GM21423 (cell line): ENCODE measurements around the gene ILKAP.

ENCODE experiments used
- ATAC-seq: cut with Tn5 transposase; IDR thresholded peaks from one replicate; pipeline ENCODE4 v1.9.1; 2021; ENCODE audit warnings: mild to moderate bottlenecking, moderate library complexity; ENCODE audit not compliant: unreplicated experiment

The ILKAP gene

DNA sequence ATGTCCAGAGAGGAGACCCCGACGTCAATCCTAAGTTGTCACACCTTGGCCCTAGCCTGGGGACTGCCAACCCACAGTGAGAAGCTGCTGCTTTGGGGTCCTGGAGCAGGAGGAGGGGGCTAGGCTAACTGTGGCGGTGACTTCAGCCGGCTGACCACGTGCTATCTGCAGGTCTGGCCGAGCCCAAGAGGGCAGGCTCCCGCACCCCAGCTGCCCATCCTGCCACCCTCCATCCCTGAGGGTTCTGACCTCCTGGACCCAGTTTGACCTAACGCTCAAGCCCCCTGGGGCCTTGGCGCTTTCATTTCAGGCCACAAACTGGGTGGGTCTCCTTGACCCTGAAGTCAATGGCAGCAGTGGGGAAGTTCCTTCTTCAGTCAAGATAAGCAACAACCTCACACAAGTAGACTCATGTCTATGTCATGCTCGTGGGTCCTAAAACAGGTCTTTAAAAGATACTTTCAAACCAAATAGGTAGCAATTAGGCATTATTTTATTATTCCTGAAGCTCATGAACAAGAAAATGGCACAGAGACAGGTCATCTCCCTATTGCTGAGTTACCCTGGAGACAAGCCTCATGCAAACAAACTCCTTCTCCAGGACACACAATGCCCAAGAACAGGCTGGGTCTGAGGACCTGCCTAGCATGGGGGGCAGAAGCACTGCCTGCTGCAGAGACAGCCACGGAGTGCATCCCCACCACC is 34.1 kb upstream of the ILKAP start:
- ATAC-seq, result no peak

DNA sequence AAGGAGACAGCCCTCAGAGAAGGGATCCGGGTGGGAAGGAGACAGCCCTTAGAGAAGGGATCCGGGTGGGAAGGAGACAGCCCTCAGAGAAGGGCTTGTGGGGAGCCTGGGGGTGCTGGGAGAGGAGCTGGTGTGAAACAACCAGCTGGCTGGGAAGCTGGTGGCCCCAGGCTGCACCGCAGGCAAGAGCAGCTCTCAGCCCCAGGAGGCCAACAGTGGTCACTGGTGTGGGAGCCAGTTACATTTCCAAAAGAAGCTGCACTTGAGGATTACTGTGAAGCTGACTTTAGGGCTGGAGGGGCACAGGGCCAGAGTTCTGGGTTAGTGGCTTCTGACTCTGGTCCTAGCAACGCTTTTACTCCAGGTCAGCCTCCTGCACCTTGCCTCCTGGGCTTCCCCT is 33.1 kb upstream of the ILKAP start:
- ATAC-seq, result no peak

DNA sequence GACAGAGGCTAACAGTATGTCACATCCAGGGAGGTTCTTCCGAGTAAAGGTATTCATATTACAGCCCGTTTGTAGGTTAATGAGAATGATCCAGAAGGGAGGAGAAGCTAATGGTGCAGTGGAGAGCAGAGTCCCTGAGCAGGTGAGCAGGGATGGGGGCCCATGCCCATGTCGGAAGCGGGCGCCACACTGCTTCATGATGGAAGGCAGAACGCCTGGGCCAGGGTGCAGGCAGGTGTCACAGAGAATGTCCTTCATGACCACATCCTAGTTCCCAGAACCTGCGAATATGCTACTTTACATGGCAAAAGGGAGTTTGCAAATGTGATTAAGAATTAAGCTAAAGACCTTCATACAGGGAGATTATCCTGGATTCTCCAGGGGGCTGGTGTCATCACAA is 32.4 kb upstream of the ILKAP start:
- no peak for ATAC-seq

DNA sequence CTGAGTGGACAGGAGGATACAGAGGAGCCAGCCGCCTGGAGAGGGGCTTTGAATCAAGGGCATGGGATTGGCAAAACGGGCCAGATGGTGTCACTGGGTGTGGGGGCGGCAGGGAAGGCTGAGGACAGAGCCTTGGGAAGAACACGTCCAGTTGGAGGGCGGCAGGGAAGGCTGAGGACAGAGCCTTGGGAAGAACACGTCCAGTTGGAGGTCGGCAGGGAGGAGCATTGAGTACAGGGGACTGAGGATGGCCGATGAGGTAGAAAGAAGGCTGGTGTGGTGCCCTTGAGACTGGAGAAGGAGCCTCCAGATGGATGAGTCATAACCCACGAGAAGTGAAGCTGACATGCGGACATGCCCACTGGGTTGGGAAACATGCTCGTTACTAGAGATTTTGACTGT is 31.8 kb upstream of the ILKAP start:
- no peak for ATAC-seq

DNA sequence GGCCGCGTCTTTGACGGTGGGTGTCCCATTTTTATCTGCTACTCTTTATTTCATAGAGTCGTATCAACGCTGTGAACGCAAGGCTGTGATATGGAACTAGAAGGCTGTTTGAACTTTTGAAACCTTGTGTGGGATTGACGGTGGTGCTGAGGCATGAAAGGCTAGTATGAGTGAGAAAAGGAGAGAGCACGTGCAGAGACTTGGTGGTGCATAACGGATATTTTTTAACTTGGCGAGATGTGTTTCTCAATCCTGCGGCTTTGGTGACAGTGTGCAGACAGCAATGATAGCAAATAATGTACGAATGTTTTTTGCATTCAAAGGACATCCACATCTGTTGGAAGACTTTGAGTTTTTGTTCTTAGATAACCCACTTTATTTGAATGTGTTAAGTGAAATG is 30.1 kb upstream of the ILKAP start:
- ATAC-seq, result no peak

DNA sequence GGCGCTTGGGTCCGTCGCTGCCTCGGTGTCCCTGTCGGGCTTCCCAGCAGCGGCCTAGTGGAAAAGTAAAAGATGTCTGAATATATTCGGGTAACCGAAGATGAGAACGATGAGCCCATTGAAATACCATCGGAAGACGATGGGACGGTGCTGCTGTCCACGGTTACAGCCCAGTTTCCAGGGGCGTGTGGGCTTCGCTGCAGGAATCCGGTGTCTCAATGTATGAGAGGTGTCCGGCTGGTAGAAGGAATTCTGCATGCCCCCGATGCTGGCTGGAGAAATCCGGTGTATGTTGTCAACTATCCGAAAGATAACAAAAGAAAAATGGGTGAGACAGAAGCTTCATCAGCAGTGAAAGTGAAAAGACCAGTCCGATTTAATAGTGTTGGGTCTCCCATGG is 28.3 kb upstream of the ILKAP start:
- ATAC-seq, result no peak

DNA sequence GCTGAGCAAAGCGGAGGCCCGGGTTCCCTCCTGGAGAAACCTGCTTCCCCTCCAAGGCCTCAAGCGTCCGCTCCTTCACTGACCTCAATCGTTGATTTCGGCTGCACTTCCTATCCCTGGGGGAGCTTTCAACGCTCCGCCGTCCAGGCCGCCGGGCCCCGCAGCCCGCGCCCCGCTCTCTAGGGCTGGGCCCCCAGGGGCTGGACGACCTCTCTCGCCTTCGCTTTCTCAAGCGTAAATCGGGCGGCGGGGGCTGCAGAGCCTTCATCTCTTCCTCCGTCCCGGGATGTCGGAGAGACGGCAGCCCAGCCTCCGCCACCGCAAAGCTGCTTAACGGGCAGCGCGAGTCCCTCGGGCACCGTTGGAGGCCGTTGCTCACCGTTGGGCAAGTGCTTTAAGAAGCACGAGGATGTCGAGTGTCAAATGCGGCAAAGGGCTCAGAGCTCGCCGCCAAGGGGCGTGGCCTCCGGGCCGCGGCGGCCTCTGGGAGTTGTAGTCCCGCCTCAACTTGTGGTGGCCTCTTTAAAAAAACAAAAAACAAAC is 27.8 kb upstream of the ILKAP start:
- ATAC-seq, result no peak

DNA sequence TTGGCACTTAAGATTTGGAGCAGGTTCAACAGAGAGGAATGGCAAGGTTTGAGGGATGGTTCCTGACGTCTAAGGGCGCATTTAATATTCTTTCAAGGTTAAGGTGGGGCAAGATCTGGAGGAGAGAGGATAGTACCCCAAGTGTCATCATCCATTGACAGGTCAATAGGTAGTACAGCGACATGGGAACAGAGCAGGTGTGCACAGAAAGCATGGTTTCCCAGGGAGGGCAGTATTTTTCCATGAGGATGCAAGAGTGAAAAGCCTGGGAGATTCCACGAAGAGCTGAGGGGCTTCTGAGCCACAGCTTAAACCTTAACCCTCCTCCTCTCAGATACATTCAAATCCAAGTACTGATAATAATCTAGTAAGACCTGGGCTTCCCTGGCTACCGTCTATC is 27.2 kb upstream of the ILKAP start:
- ATAC-seq, result no peak

DNA sequence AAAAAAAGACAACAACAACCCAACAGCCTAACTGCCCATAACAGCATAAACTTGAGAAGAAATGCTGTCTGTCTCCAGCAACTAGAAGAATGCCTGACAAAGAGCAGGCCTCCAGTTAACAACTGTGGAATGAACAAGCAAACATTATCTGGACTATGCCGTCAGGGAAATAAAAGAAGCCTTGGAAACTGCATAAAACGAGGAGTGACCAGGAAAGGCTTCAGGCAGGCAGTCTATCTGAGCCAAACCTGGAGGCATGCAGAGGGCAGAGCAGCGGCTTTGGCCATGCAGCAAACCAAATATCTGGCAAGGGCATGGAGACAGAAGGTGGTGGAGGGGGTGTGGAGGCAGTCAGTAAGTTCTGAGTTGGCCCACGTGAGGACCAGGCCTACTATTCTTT is 25.2 kb upstream of the ILKAP start:
- no peak for ATAC-seq

DNA sequence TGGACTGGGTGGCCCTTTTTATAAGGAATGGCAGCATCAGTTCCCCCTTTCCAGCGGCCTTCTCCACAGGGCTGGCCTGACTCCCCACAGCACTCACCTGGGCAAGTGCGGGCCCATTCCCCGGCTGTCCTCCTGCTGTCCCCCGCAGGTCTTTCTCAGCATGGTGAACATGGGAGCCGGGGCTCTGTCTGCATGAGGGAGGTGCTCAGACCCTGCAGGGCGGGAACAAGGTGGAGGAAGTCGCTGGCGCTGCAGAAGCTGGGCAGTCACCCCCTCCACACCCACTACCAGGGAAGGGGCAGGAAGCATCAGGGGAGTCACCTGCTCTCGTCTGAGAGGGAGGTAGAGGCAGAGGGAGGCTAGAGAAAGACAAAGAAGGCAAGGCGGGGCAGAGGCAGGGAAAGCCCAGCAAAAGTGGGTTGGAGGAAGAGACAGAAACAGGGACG is 24.1 kb upstream of the ILKAP start:
- no peak for ATAC-seq

DNA sequence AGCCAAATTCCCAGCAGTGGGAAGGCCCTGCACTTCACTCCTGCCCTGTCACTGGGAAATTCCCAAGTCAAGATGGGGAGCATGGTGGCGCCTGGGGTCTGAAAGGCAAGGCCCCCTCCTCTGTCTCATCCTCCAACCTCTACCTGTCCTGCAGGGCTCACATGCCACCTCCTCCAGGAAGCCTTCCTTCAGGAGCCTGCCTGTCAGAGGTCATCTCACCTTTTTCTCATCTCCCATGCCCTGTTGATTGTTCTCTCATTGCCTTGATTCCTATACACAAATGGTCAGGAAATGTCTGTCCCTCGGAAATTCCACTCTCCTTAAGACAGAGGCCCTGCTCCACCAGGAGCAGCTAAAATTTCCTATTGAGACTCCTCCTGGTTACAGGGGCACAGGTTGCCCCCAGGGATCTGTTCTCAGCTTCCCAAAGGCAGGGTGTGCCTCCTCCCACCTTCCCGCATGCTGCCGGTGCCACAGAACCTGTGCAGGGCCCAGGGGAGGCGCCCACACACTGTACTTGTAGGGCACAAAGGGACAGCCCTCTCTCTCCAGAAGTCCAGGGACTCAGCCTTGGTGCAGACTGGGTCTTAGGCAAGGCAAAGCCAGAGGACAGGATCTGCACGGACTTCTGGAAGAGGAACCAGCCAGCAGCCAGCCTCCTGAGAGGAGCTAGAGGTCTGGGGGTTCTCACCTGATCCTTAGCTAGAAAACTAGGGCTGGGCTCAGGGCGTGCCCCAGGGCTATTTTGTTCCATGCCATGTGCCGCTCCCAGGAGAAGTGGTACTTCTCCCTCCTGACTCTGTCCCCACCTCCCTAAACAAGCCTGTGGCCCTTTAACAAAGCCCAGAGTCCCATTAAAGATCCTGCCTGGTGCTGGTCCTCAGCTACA is 23.4 kb upstream of the ILKAP start:
- no peak for ATAC-seq

DNA sequence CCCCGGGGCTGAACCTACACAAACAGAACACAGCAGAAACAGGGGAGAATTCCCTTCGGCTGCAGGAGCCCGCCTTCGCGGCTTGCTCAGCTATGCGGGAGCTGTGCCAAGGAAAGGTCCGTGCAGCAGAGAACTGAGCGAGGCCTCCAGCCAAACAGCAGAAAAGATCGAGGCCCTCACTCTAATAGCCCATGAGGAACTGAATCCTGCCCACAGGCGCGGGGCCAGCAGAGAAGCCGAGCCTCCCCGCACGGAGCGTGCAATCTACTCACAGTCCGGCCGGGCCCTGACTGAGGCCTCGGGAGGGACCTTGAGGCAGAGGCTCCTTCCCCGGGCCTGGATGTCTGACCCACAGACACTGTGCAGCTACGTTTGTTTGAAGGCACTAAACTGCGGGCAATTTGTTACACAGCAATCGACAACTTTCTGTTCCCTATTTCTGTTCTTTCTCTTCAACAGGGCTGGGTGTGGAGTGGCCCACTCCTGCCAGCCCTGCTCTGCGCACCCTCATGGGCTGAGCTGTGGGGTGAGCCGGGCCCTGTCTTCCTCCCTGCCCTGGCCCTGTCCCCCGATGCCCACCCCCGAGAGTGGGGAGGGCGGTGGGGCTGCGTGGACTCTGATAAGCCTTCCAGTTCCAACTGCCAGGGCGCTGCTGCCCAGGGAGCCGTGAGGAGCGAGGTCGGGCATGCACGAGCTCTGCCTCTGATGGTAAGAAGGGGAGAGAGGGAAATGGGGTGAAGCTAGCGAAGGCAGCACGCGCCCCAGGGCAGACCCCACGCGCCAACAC is 22.6 kb upstream of the ILKAP start:
- ATAC-seq, result no peak

DNA sequence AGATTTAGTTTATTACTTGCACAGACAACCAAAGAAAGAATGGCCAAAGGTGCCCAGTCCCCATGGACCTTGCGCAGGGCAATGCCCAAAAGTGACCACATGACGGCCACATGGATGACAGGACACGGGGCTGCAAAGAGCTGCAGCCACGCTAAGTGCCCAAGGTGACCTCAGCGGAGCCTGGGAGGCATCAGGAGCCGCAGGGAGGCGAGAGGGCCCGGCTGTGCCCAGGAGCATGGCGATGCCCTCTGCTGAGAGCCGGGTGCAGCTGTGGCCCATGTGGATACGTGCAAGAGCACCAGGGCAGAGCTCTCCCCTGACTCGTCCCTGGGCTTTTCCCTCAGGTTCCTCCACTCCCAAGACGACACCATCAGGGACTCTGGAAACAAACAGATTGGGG is 21.6 kb upstream of the ILKAP start:
- no peak for ATAC-seq

DNA sequence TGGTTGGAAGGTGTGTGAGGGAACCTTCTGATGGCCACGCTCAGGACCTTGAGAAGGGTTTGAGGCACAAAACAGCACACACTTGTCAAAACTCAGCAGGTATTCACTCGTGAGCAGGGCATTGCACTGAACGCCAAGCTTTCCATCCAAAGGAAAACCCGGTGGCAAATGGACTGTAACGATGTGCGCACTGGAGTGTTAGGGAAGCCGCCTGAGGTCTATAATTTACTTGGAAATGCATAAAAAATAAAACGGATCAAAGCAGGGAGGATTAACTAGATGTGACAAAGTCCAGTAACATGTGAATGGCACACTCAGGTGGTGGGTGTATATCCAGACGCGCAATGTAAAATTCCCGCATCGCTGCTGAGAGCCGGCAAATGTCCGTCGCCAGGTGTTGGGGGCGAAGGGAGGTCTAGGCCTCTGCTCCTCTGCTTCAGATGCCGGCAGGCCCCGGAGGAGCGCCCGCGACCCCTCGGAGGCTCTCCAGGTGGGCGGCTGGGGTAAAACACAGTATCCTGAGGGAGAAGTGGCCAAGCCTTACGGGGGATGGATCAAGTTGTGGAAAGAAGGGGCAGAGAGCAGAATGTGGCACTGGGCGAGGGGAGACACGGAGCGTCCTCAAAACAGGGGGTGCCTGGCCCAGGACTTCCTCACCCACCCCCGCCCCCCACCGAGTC is 21.0 kb upstream of the ILKAP start:
- no peak for ATAC-seq

DNA sequence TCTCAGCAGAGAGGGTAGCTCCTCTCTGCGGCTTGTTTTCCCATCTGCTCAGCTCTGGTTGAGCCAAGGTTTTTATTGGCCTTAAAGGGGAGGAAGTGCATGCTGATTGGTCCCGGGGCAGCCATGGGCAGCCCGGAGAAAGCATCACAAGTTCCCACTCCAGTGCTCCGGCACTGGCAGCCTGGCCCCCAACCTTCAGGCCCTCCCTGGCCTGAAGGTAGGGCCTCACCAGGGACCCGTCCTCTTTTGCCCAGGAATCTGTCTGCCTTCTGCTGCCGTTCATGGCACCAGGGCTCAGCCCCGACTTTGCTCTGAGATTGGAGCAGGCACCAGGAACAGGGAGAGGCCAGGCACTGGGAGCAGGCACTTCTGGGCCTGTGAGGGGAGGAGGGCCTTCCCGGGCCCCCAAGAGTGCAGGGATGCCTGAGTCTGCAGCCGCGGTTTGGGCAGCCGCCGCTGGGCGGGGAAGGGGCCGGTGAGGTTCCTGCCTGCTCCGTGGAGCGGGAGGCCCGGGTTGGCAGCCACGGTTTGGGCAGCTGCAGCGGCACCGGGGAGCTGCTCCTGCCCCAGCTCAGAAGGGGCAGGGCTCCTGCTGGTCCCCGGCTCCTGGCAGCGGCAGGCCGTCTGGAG is 17.5 kb upstream of the ILKAP start:
- ATAC-seq, result no peak

DNA sequence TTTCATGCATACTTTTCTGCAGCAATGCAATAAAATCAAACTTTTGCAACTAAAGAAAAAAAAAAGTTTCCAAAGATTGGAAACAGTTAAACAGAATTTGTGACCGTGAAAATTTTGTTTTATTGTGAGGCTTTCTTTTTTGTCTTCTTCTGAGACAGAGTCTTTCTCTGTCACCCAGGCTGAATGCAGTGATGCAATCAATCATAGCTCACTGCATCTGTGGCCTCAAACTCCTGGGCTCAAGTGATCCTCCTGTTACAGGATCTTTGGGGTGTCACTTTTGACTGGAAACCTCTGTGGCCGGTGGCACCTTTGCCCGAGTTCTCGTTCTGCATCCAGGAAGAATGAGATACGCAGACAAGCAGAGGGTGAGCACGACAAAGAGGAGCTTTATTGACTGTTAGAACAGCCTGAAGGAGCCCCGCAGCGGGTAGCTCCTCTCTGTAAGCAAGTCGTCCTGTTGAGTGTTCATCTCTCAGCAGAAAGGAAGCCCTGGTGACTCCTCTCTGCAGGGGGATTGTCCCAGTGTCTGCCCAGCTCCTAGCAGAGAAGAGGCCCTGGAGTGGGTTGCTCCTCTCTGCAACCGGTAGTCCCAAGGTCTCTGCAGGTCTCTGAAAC is 16.9 kb upstream of the ILKAP start:
- ATAC-seq, result no peak

DNA sequence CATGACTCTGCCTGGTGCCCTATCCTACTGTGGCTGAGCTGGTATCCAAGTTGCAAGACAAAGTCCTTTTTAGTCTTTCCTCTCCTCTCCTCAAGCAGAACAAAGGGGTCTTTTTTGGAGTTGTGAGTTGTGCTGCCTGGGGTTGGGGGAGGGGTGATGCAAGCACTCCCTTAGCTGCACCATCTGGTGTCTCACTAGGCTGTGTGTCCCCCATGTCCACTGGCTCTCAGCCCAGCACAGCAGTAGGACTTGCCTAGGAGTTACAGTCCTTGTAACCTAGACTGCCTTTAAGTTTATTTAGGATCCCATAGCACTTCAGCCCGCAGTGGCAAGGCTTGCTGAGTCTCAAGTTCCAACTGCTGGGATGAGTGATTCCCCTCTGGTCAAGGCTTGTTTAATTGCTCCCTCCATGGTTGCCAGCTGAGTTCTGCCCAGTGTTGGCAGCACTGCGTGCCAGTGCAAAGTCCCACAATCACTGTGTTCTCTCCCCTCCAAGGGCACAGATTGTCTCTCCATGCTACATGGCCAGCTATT is 13.2 kb upstream of the ILKAP start:
- ATAC-seq, result no peak

DNA sequence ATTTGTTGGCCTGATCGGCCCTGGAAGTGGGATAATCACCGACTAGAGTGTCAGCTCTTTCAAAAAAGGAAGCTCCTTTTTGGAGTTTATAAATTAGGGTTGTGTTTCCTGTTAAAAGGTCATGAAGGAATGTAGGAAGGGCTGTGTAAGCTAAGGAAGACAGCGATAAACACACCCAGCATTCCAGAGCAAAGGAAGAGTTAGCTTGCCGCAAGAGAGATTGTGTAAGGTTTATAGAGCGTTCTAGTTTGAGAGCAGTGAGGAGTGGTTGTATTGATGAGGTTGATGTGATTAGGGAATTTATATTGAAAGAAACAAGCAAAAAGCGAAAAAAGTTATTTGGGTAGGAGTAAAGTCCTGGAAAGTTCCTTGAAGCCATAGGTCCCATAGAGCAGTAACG is 3.5 kb upstream of the ILKAP start:
- ATAC-seq, result no peak

DNA sequence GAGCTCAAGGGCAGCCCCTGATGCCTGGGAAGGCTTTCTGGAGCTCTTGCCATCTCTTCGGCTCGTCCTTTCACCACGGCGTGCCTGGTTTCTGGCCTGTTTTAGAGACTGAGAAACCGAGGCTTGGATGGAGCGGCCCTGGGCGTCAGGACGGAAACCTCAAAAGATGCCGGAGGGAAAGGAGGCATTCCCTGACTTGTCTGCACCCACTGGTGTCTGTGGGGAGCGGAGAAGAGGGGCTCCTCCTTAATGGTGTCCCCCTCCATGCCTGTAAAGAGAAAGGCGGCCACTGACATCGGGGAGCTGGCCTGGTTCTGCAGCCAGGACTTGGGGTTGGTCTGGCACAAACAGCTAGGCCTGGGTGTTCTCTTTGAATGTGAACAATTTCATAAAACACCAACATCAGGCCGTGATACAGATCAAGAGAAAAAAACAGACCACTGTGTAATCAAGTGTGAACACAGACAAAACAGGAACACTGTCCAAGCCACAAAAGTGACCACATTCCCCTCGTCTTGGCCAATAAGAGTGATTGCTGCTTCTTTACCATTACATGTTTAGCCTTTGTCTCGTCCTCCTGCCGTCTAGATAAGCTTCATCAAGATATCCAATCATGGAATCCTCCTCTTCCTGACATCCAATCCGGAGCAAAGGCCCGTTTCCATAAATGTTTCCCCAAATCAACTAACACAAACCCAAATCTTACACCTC is 633 bp upstream of the ILKAP start:
- no peak for ATAC-seq
